Measurements from ENCODE around the gene TRIM52. TPM values are rescaled to one million over a fixed set of nuclear protein-coding genes. Genes with fewer than 3 reads are reported as not detected.
"Not testable (repeated sequence)": the region's sequence is repeated elsewhere in the genome, so short reads cannot be mapped to it uniquely, and the experiment has no call there.

TRIM52 gene
- polyA plus RNA-seq, 1 experiment: 6.7 TPM

GRCh38 chr5:181218795-181219124, 42.2 kb downstream of the TRIM52 start:
- peak overlapping the region; percentile 13 for H3K4me3 ChIP-seq (ENCODE audit: low read depth, low read length)
- DNase-seq (ENCODE audit: low read depth): no peak
- TF ChIP-seq CTCF (IDR thresholded peaks at IDR 0.05; ENCODE audit: insufficient read depth, low read depth, low read length): no peak
- no peaks in the 10 kb centered on the region for H3K36me3 ChIP-seq (ENCODE audit: control insufficient read depth, insufficient read depth, low read length)
- POLR2A ChIA-PET: no interaction called here
- CTCF ChIA-PET: no interaction called here
- H3K27me3 ChIP-seq (ENCODE audit: control insufficient read depth, insufficient read depth, low read length): no peaks in the 10 kb centered on the region

GRCh38 chr5:181217803-181218062, 43.2 kb downstream of the TRIM52 start:
- no peak for DNase-seq (ENCODE audit: low read depth)
- ChIA-PET CTCF (interaction anchor here (1.5 kb wide), 1 partner anchor 10 kb away, joined by 4 read pairs; no protein-coding TSS in a partner anchor), POLR2A (no interaction called here)
- H3K27me3 ChIP-seq (ENCODE audit: control insufficient read depth, insufficient read depth, low read length): peaks cover 2% of the 10 kb centered on the region; the same call in 1 of the 2 replicates
- TF ChIP-seq CTCF (IDR thresholded peaks at IDR 0.05; ENCODE audit: insufficient read depth, low read depth, low read length): no peak
- H3K36me3 ChIP-seq (ENCODE audit: control insufficient read depth, insufficient read depth, low read length): no peaks in the 10 kb centered on the region
- peak overlapping the region; percentile 33 for H3K4me3 ChIP-seq (ENCODE audit: low read depth, low read length)

GRCh38 chr5:181217111-181217802, 43.7 kb downstream of the TRIM52 start:
- H3K27me3 ChIP-seq (ENCODE audit: control insufficient read depth, insufficient read depth, low read length): peaks cover 2% of the 10 kb centered on the region; the same call in 1 of the 2 replicates
- DNase-seq (ENCODE audit: low read depth): no peak
- peak; percentile 12; the same call in 1 of the 2 replicates for TF ChIP-seq CTCF (IDR thresholded peaks at IDR 0.05; ENCODE audit: insufficient read depth, low read depth, low read length)
- no peaks in the 10 kb centered on the region for H3K36me3 ChIP-seq (ENCODE audit: control insufficient read depth, insufficient read depth, low read length)
- H3K4me3 ChIP-seq (ENCODE audit: low read depth, low read length): peak overlapping the region; percentile 33
- ChIA-PET CTCF (interaction anchor here (0.9 to 1.5 kb wide), 2 partner anchors 10 to 33 kb away, joined by 4 read pairs; no protein-coding TSS in a partner anchor), POLR2A (no interaction called here)

GRCh38 chr5:181215997-181216989, 44.6 kb downstream of the TRIM52 start:
- H3K36me3 ChIP-seq (ENCODE audit: control insufficient read depth, insufficient read depth, low read length): no peaks in the 10 kb centered on the region
- no peak for TF ChIP-seq CTCF (IDR thresholded peaks at IDR 0.05; ENCODE audit: insufficient read depth, low read depth, low read length)
- POLR2A ChIA-PET: no interaction called here
- DNase-seq (ENCODE audit: low read depth): no peak
- CTCF ChIA-PET: interaction anchor here (0.9 to 1.5 kb wide), 3 partner anchors 9 to 32 kb away, joined by 4 read pairs; no protein-coding TSS in a partner anchor
- peaks cover 2% of the 10 kb centered on the region; the same call in 1 of the 2 replicates for H3K27me3 ChIP-seq (ENCODE audit: control insufficient read depth, insufficient read depth, low read length)
- H3K4me3 ChIP-seq (ENCODE audit: low read depth, low read length): peak overlapping the region; percentile 15; the same call in 1 of the 2 replicates

- CTCF ChIA-PET: interaction anchor here (0.9 kb wide), 1 partner anchor 10 kb away, joined by 3 read pairs; no protein-coding TSS in a partner anchor
- H3K27me3 ChIP-seq (ENCODE audit: control insufficient read depth, insufficient read depth, low read length); H3K36me3 ChIP-seq (ENCODE audit: control insufficient read depth, insufficient read depth, low read length); POLR2A ChIA-PET; H3K4me3 ChIP-seq (ENCODE audit: low read depth, low read length); DNase-seq (ENCODE audit: low read depth): not testable (repeated sequence)
Measured at GRCh38 chr5:181214249-181214648, 46.7 kb downstream of the TRIM52 start.
